ENCODE data around the gene NRSN1. TPM values are rescaled to one million over a fixed set of nuclear protein-coding genes. Genes with fewer than 3 reads are reported as not detected.

NRSN1 gene
- total RNA-seq, 1 experiment from 2014 or later = not detected

DNA sequence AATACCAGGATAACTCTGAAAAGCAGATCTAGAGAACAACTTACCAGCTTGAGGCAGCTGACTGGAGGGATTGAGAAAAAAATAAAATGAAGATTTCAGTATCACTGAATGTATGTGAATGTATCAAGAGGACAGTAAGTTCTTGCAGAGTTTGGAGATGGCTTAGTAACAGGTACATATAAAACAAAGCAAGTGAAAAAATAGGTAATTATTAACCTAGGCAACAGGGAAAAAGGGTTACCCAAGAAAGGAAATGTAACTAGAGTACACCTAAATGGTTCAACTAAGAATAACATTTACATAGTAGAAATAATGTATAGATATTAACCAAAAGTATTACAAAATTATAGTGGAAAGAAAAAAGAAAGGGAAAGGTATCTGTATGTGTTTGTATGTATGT is 67.3 kb downstream of the NRSN1 start:
- Histone ChIP-seq H3K79me1 (ENCODE audit: insufficient read depth, low read depth, low read length, poor library complexity, severe bottlenecking) (no peaks in the 10 kb centered on the region), H2BK20ac (ENCODE audit: low read depth, low read length, poor library complexity, severe bottlenecking) (no peak overlapping the region), H2AFZ (ENCODE audit: low read length) (no peak overlapping the region), H3K23ac (ENCODE audit: insufficient read length, low read depth, low read length) (no peak overlapping the region), H2BK5ac (ENCODE audit: insufficient read length, low read length) (no peak overlapping the region), H3K27me3 (ENCODE audit: insufficient read depth, low read length) (no peaks in the 10 kb centered on the region), H4K20me1 (ENCODE audit: control insufficient read depth, insufficient read depth, insufficient read length) (no peaks in the 10 kb centered on the region), H3K4ac (ENCODE audit: low read depth, low read length) (no peak overlapping the region), H3K79me2 (ENCODE audit: insufficient read depth, low read length) (no peaks in the 10 kb centered on the region), H2BK12ac (ENCODE audit: insufficient read length, low read depth, low read length) (no peak overlapping the region), H4K8ac (replicated peaks; ENCODE audit: insufficient read length, low read depth, low read length) (no peak overlapping the region), H4K91ac (ENCODE audit: insufficient read length, low read depth, low read length) (no peak overlapping the region), H3K4me2 (ENCODE audit: insufficient read depth, insufficient read length, low read length) (no peak overlapping the region), H3K4me1 (ENCODE audit: insufficient read depth, low read length) (no peaks in the 10 kb centered on the region), H3K14ac (ENCODE audit: insufficient read depth, low read length) (no peak overlapping the region), H3K18ac (ENCODE audit: insufficient read length, low read depth, low read length) (no peak overlapping the region), H3K9me3 (ENCODE audit: control insufficient read depth, low read depth, low read length) (no peaks in the 10 kb centered on the region), H2AK5ac (ENCODE audit: insufficient read length, low read length) (no peak overlapping the region), H2BK120ac (ENCODE audit: low read depth, low read length, poor library complexity, severe bottlenecking) (no peak overlapping the region), H4K5ac (ENCODE audit: insufficient read length, low read depth, low read length) (no peak overlapping the region), H3K56ac (ENCODE audit: insufficient read length, low read depth, low read length) (no peak overlapping the region), H2BK15ac (ENCODE audit: low read depth, low read length) (no peak overlapping the region), H3K23me2 (ENCODE audit: insufficient read length, low read depth, low read length, poor library complexity, severe bottlenecking) (no peaks in the 10 kb centered on the region), H3T11ph (ENCODE audit: low read length) (no peak overlapping the region), H3K27ac (ENCODE audit: insufficient read length, low read depth, low read length) (no peak overlapping the region), H3K9ac (ENCODE audit: extremely low read depth, insufficient read length, low read length) (no peak overlapping the region)
- Mint-ChIP-seq H3K4me1 (no peaks in the 10 kb centered on the region), H3K27me3 (ENCODE audit: low read depth) (no peaks in the 10 kb centered on the region; the same call in 1 of the 2 replicates), H3K36me3 (ENCODE audit: insufficient read depth in 1 of 3, low read depth in 3 of 3) (no peaks in the 10 kb centered on the region), H3K4me3 (no peak overlapping the region), H3K27ac (no peak overlapping the region), H3K9me3 (no peaks in the 10 kb centered on the region)
- TF ChIP-seq CTCF (conservative IDR thresholded peaks at IDR 0.05) = no peak
- no peak for DNase-seq
